HG03432 (cell line): ENCODE data around the gene CDH26.

Source experiments
- ATAC-seq: cut with Tn5 transposase; IDR thresholded peaks from one replicate; pipeline ENCODE4 v1.9.1; 2021; ENCODE audit warnings: mild to moderate bottlenecking, moderate library complexity; ENCODE audit not compliant: unreplicated experiment

CDH26 gene

DNA sequence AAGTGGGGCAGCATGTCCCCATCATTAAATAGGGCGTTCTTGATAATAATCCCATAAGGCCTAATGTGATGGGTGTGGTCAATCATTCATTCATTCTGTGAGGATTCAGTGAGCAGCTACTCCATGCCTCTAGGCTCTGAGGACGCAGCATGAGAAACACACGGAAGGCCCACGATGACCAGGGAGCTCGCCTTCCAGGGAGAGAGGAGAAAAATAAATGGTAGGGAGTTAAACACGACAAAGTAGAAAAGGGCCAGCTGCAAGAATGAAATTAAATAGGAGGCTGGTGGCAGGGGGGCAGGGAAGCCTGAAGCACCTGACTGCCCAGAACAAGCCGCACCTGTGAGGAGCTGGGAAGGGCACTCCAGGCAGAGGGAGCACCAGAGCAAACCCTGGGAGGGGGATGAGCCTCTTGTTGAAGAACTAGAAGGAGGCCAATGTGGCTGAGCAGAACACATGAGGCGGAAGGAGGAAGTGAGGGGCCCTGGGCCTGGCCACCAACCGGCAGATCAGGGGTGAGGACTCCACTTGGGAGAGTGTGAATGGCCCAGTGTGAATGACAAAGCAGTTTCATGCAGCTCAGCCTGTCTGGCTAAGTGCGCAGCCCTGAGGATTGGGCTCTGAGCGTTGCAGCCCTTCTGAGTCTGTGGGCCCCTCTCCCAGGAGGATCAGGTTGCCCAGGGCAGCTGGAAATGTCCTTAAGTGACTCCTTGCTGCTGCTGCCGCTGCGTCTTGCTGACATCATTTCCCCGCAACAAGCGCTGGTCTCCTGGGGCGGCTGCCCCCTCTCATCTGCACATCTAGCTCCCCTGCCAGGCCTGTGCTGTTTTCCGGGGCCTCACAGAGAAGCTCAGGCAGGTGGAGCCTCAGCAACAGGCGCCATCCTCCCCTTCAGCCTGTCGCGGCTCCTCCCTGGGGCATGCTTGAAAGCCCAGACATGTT lies 99.9 kb downstream of the CDH26 start:
- peak; percentile 32 for ATAC-seq

DNA sequence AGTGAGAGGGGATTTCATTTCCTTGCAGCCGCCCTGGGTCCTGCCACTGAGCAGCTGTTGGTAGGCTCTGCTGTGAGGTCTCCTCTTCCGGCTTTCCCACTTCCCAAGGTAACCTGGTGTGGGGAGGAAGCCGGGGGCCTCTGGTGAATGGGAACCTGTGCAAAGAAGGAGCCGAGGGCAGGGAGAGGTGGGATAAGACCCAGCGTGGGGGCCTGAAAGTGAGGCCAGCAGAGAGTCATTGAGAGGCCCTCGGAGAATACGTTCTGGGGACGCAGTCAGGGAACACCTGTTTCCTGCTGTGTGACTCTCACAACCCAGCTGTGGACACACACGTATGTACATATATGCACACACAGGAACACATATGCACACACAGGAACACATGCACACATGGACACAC lies 100.7 kb downstream of the CDH26 start:
- no peak for ATAC-seq

DNA sequence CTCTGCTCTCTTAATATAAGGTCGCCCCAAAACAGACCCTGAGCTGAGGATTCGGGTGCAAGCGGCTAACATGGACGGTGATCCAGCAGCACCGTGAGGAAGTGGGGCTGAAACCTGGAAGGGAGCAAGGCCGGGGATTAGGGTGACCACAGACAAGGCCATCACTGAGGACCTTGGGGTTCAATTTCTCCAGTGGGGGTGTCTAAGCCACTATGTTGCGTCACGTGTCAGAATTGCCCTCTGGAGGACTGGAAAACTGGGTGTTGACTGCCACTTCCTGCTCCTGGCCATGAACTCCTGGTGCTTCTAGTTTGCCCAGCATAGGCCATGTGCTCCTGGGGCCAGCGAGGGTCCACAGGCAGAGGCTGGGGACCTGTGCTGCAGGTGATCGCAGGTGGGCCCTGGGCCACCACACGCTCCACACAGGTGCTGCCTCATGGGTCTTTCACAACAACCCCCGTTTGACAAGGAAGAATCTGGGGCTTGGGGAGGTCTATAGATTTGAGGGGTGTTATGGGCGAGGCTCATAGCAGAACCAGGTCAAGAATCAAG lies 101.9 kb downstream of the CDH26 start:
- ATAC-seq, result no peak

- ATAC-seq, result no peak
These were observed 102.4 kb downstream of the CDH26 start for GRCh38 chr20:60060593-60060992.

GRCh38 chr20:60062431-60063047 lies 104.3 kb downstream of the CDH26 start:
- ATAC-seq, result no peak

DNA sequence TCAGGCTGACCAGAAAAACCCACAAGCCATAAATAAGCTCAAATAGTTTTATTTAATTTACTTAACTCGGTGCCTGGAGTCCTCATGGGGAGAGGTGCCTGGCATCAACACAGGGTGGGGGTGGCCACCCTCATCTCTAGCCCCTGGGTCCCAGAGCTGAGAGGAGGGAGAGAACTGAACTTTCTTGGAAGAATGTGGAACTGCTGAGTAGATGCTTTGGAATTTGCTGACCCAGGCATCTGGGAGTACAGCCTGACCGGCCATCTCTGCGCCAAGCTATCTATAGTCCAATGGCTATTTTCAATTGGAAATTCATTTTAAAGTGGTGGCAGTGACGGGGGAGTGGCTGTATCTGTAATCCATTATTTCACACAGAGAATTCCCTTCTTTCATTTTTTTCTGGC lies 104.8 kb downstream of the CDH26 start:
- ATAC-seq, result no peak

- no peak for ATAC-seq
These were observed 105.6 kb downstream of the CDH26 start for GRCh38 chr20:60063739-60064380.
